Left ventricle myocardium inferior (tissue), 1 donor: ENCODE results near the gene KRT7. TPM values are rescaled to one million over a fixed set of nuclear protein-coding genes. Genes with fewer than 3 reads are reported as not detected.
"Not testable (repeated sequence)": the region's sequence is repeated elsewhere in the genome, so short reads cannot be mapped to it uniquely, and the experiment has no call there.

ENCODE experiments used
- DNase-seq: peaks from one replicate; pipeline ENCODE4 v3.0.0-alpha.2; 2020
- H3K27ac ChIP-seq: fragments of 200-600 bp; replicated peaks from 2 replicates; pipeline ENCODE4 v1.8.0; 2021
- H3K27me3 ChIP-seq: fragments of 200-600 bp; 2 replicates; pipeline ENCODE4 v1.8.0; 2021; ENCODE audit warnings: low read depth
- H3K36me3 ChIP-seq: fragments of 200-600 bp; 2 replicates; pipeline ENCODE4 v1.8.0; 2021
- H3K4me1 ChIP-seq: fragments of 200-600 bp; 2 replicates; pipeline ENCODE4 v1.8.0; 2021
- H3K4me3 ChIP-seq: fragments of 200-600 bp; 2 replicates; pipeline ENCODE4 v1.8.0; 2021; ENCODE audit warnings: mild to moderate bottlenecking, moderate library complexity
- H3K9me3 ChIP-seq: fragments of 200-600 bp; replicated peaks from 2 replicates; pipeline ENCODE4 v1.8.0; 2021
- intact Hi-C: fragments of 100-400 bp; cut with micrococcal nuclease; formaldehyde crosslinking; loops from one replicate; pipeline ENCODE4 v1.11.0; 2022
- total RNA-seq: library from RNA; stranded (reverse); fragmentation: NEBNext Ultra II Directional; extraction: Animal tissue kit (Norgen Biotek cat#: 25700); gene quantifications from one replicate; pipeline ENCODE4 v1.2.1, GENCODE V29; 2021
- TF ChIP-seq, protein P1 (sequence below): fragments of 200-600 bp; IDR thresholded peaks from 2 replicates; pipeline ENCODE4 v1.8.0; 2021; ENCODE audit warnings: antibody characterized with exemption, mild to moderate bottlenecking, borderline replicate concordance
- donor health status: DM: no; HTN: yes; CAD: no; lungs with severe emphysema.

The KRT7 gene
- total RNA-seq, 1 donor from 2014 or later, result not detected

- TF ChIP-seq, protein P1, sequence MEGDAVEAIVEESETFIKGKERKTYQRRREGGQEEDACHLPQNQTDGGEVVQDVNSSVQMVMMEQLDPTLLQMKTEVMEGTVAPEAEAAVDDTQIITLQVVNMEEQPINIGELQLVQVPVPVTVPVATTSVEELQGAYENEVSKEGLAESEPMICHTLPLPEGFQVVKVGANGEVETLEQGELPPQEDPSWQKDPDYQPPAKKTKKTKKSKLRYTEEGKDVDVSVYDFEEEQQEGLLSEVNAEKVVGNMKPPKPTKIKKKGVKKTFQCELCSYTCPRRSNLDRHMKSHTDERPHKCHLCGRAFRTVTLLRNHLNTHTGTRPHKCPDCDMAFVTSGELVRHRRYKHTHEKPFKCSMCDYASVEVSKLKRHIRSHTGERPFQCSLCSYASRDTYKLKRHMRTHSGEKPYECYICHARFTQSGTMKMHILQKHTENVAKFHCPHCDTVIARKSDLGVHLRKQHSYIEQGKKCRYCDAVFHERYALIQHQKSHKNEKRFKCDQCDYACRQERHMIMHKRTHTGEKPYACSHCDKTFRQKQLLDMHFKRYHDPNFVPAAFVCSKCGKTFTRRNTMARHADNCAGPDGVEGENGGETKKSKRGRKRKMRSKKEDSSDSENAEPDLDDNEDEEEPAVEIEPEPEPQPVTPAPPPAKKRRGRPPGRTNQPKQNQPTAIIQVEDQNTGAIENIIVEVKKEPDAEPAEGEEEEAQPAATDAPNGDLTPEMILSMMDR, result no peak
- Histone ChIP-seq H3K4me3 (no peak overlapping the region), H3K9me3 (no peaks in the 10 kb centered on the region), H3K27ac (no peak overlapping the region), H3K4me1 (peaks cover 15% of the 10 kb centered on the region), H3K36me3 (no peaks in the 10 kb centered on the region), H3K27me3 (peaks cover 34% of the 10 kb centered on the region)
- DNase-seq, result no peak
- intact Hi-C loops, result no loop called here
Measured at GRCh38 chr12:52239767-52240166, 6.7 kb downstream of the KRT7 start.

DNA sequence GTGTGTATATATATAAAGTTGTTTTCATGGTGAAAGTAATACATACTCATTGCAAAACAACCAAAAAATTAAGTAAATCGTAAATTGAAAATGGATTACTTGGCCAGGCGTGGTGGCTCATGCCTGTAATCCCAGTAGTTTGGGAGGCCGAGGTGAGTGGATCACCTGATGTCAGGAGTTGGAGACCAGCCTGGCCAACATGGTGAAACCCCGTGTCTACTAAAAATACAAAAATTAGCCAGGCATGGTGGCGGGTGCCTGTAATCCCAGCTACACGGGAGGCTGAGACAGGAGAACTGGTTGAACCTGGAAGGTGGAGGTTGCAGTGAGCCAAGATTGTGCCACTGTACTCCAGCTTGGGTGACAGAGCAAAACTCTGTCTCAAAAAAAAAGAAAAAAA lies 7.2 kb downstream of the KRT7 start:
- H3K27ac ChIP-seq, H3K4me3 ChIP-seq, H3K36me3 ChIP-seq, intact Hi-C loops, H3K9me3 ChIP-seq, DNase-seq: not testable (repeated sequence)
- Histone ChIP-seq H3K27me3 (peaks cover 29% of the 10 kb centered on the region), H3K4me1 (peaks cover 15% of the 10 kb centered on the region)

DNA sequence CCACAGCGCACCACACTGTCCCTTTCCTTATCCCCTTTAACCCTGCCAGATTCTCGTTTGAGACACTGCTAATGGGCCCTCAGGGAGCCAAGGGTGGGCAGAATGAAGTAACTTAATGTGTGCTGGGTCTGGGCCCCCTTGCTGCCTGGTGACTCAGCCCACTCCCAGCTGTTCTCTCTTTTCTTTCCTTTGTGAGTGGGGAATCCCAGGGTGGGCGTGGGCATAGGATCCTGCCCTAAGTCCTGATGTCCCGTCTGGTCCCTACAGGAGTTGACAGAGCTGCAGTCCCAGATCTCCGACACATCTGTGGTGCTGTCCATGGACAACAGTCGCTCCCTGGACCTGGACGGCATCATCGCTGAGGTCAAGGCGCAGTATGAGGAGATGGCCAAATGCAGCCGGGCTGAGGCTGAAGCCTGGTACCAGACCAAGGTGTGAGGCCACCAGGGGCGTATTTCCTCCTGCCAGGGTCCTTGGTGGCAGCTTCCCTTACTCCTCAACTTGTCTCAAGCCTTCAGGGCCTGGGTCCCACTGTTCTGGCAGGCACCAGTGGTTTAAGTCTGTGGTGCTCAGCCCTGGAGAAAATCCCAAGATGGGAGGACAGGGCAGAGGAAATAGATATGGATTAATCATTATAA lies 8.3 kb downstream of the KRT7 start:
- no peaks in the 10 kb centered on the region for H3K36me3 ChIP-seq
- DNase-seq, result no peak
- TF ChIP-seq, protein P1, result no peak
- H3K27ac ChIP-seq, result no peak overlapping the region
- peaks cover 15% of the 10 kb centered on the region for H3K4me1 ChIP-seq
- intact Hi-C loops, result no loop called here
- no peaks in the 10 kb centered on the region for H3K9me3 ChIP-seq
- H3K4me3 ChIP-seq, result no peak overlapping the region
- peaks cover 19% of the 10 kb centered on the region for H3K27me3 ChIP-seq

DNA sequence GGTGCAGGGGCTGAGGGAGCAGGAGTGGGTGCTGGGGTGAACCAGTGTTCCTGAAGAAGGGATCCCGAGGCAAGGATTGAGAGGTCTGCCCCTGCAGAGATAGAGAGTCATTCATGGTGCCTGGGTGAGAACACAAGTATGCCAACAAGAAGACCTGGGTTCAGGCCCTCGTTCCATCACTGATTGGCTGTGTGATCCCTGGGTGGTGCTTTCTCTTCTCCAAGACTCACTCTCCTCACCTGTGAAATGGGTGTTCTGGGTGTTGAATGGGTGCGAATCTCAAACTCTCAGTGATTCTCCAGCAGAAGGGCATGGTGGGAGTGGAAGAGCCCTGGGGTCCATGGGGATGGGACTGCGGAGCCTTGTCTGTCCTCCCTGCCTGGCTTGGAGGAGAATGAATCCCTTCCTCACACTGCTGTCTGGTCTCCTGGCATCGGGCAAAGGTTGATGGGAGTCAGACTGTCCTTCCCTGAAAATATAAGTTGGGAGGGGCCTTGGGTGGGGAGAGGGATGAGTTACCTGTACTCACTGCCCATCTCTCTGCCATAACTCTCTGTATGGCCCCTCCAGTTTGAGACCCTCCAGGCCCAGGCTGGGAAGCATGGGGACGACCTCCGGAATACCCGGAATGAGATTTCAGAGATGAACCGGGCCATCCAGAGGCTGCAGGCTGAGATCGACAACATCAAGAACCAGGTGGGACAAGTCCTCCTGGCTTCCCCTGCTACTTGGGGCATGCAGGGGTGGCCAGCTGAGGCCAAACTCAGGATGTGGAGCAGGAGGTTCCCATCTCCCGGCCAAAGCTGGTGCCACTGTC lies 9.6 kb downstream of the KRT7 start:
- DNase-seq, result no peak
- intact Hi-C loops, result no loop called here
- Histone ChIP-seq H3K4me1 (peaks cover 19% of the 10 kb centered on the region), H3K27ac (no peak overlapping the region), H3K27me3 (peaks cover 13% of the 10 kb centered on the region), H3K36me3 (no peaks in the 10 kb centered on the region), H3K4me3 (no peak overlapping the region), H3K9me3 (no peaks in the 10 kb centered on the region)
- TF ChIP-seq, protein P1, result no peak

- no peaks in the 10 kb centered on the region for H3K36me3 ChIP-seq
- peaks cover 16% of the 10 kb centered on the region for H3K27me3 ChIP-seq
- intact Hi-C loops, result no loop called here
- no peak overlapping the region for H3K27ac ChIP-seq
- peaks cover 20% of the 10 kb centered on the region for H3K4me1 ChIP-seq
- TF ChIP-seq, protein P1, result no peak
- H3K4me3 ChIP-seq, result no peak overlapping the region
- no peaks in the 10 kb centered on the region for H3K9me3 ChIP-seq
- DNase-seq, result no peak
Measured at GRCh38 chr12:52243259-52243855, 10.3 kb downstream of the KRT7 start.
